ENCODE results near the gene CRYBB1.
A peak's percentile ranks its signal among the peaks of the same experiment; 100 is the strongest.
"Not testable (repeated sequence)": the region's sequence is repeated elsewhere in the genome, so short reads cannot be mapped to it uniquely, and the experiment has no call there.

CRYBB1 gene

GRCh38 chr22:26615149-26615548 is 2.7 kb downstream of the CRYBB1 start:
- no peaks in the 10 kb centered on the region for H3K36me3 ChIP-seq (ENCODE audit: control insufficient read depth in 4 of 4, insufficient read depth in 4 of 4, low read length in 3 of 4)
- WGBS (ENCODE audit: insufficient coverage): 13% methylated on average over 1 of the region's 5 CpGs
- H3K27me3 ChIP-seq (replicated peaks in 2 of 5; ENCODE audit: control insufficient read depth in 4 of 5, insufficient read depth in 5 of 5, low read length in 4 of 5): no peaks in the 10 kb centered on the region
- peaks cover 4 to 49% (median 37%) of the 10 kb centered on the region in 4 experiments for H3K4me1 ChIP-seq (ENCODE audit: control extremely low read depth in 1 of 4, control insufficient read depth in 4 of 4, insufficient read depth in 4 of 4, low read length in 3 of 4)
- peak in 2 of 3 donors; percentile 66 to 68 for DNase-seq
- H3K9me3 ChIP-seq (ENCODE audit: control extremely low read depth in 1 of 5, control insufficient read depth in 4 of 5, insufficient read depth in 2 of 5, low read depth in 1 of 5, low read length in 4 of 5): no peaks in the 10 kb centered on the region
- H3K27ac ChIP-seq (ENCODE audit: insufficient read depth in 1 of 2, low read depth in 1 of 2, low read length in 2 of 2, poor library complexity in 1 of 2, severe bottlenecking in 2 of 2): no peak overlapping the region
- ChIA-PET CTCF (no interaction called here), POLR2A (interaction anchor here (0.6 kb wide), 1 partner anchor 10 kb away, joined by 4 read pairs; no protein-coding TSS in a partner anchor)
- no peak overlapping the region for H3K4me3 ChIP-seq (ENCODE audit: control insufficient read depth in 1 of 7, extremely low read depth in 1 of 7, insufficient read depth in 4 of 7, low read depth in 2 of 7, low read length in 6 of 7)

GRCh38 chr22:26614322-26614721 is 3.5 kb downstream of the CRYBB1 start:
- no peak overlapping the region for H3K4me3 ChIP-seq (ENCODE audit: control insufficient read depth in 1 of 7, extremely low read depth in 1 of 7, insufficient read depth in 4 of 7, low read depth in 2 of 7, low read length in 6 of 7)
- ChIA-PET CTCF (no interaction called here), POLR2A (no interaction called here)
- H3K27me3 ChIP-seq (replicated peaks in 2 of 5; ENCODE audit: control insufficient read depth in 4 of 5, insufficient read depth in 5 of 5, low read length in 4 of 5): no peaks in the 10 kb centered on the region
- H3K27ac ChIP-seq (ENCODE audit: insufficient read depth in 1 of 2, low read depth in 1 of 2, low read length in 2 of 2, poor library complexity in 1 of 2, severe bottlenecking in 2 of 2): no peak overlapping the region
- H3K4me1 ChIP-seq (ENCODE audit: control extremely low read depth in 1 of 4, control insufficient read depth in 4 of 4, insufficient read depth in 4 of 4, low read length in 3 of 4): peaks cover 4 to 43% (median 31%) of the 10 kb centered on the region in 4 experiments
- H3K9me3 ChIP-seq (ENCODE audit: control extremely low read depth in 1 of 5, control insufficient read depth in 4 of 5, insufficient read depth in 2 of 5, low read depth in 1 of 5, low read length in 4 of 5): no peaks in the 10 kb centered on the region
- no peaks in the 10 kb centered on the region for H3K36me3 ChIP-seq (ENCODE audit: control insufficient read depth in 4 of 4, insufficient read depth in 4 of 4, low read length in 3 of 4)
- no peak for DNase-seq
- 95% methylated on average over 9 of the region's 14 CpGs for WGBS (ENCODE audit: insufficient coverage)

DNA sequence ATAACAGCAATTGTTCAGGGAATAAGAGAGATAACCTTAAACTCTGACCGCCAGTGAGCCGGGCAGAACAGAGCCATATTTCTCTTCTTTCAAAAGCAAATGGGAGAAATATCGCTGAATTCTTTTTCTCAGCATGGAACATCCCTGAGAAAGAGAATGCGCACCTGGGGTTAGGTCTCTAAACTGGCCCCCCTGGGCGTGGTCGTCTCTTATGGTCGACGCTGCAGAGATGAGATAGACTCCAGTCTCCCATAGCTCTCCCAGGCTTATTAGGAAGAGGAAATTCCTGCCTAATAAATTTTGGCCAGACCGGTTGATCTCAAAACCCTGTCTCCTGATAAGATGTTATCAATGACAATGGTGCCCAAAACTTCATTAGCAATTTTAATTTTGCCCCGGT is 4.1 kb downstream of the CRYBB1 start:
- DNase-seq; POLR2A ChIA-PET; H3K4me3 ChIP-seq (ENCODE audit: control insufficient read depth in 1 of 7, extremely low read depth in 1 of 7, insufficient read depth in 4 of 7, low read depth in 2 of 7, low read length in 6 of 7); CTCF ChIA-PET; H3K36me3 ChIP-seq (ENCODE audit: control insufficient read depth in 4 of 4, insufficient read depth in 4 of 4, low read length in 3 of 4); H3K9me3 ChIP-seq (ENCODE audit: control extremely low read depth in 1 of 5, control insufficient read depth in 4 of 5, insufficient read depth in 2 of 5, low read depth in 1 of 5, low read length in 4 of 5); H3K27ac ChIP-seq (ENCODE audit: insufficient read depth in 1 of 2, low read depth in 1 of 2, low read length in 2 of 2, poor library complexity in 1 of 2, severe bottlenecking in 2 of 2); H3K27me3 ChIP-seq (replicated peaks in 2 of 5; ENCODE audit: control insufficient read depth in 4 of 5, insufficient read depth in 5 of 5, low read length in 4 of 5): not testable (repeated sequence)
- WGBS (ENCODE audit: insufficient coverage): 23% methylated on average over 6 of the region's 10 CpGs
- H3K4me1 ChIP-seq (ENCODE audit: control extremely low read depth in 1 of 4, control insufficient read depth in 4 of 4, insufficient read depth in 4 of 4, low read length in 3 of 4): peaks cover 4 to 37% (median 30%) of the 10 kb centered on the region in 4 experiments

GRCh38 chr22:26612652-26613051 is 5.2 kb downstream of the CRYBB1 start:
- H3K36me3 ChIP-seq (ENCODE audit: control insufficient read depth in 4 of 4, insufficient read depth in 4 of 4, low read length in 3 of 4): no peaks in the 10 kb centered on the region
- no peak overlapping the region for H3K4me3 ChIP-seq (ENCODE audit: control insufficient read depth in 1 of 7, extremely low read depth in 1 of 7, insufficient read depth in 4 of 7, low read depth in 2 of 7, low read length in 6 of 7)
- no peak overlapping the region for H3K27ac ChIP-seq (ENCODE audit: insufficient read depth in 1 of 2, low read depth in 1 of 2, low read length in 2 of 2, poor library complexity in 1 of 2, severe bottlenecking in 2 of 2)
- DNase-seq: no peak
- H3K9me3 ChIP-seq (ENCODE audit: control extremely low read depth in 1 of 5, control insufficient read depth in 4 of 5, insufficient read depth in 2 of 5, low read depth in 1 of 5, low read length in 4 of 5): no peaks in the 10 kb centered on the region
- no peaks in the 10 kb centered on the region for H3K27me3 ChIP-seq (replicated peaks in 2 of 5; ENCODE audit: control insufficient read depth in 4 of 5, insufficient read depth in 5 of 5, low read length in 4 of 5)
- peaks cover 4 to 26% (median 22%) of the 10 kb centered on the region in 4 experiments for H3K4me1 ChIP-seq (ENCODE audit: control extremely low read depth in 1 of 4, control insufficient read depth in 4 of 4, insufficient read depth in 4 of 4, low read length in 3 of 4)
- CTCF ChIA-PET: interaction anchor here (0.9 to 1.1 kb wide), 2 partner anchors 18 to 28 kb away, joined by 3 read pairs; no protein-coding TSS in a partner anchor
- POLR2A ChIA-PET: no interaction called here
- WGBS (ENCODE audit: insufficient coverage): 94% methylated on average over 2 of the region's 4 CpGs

DNA sequence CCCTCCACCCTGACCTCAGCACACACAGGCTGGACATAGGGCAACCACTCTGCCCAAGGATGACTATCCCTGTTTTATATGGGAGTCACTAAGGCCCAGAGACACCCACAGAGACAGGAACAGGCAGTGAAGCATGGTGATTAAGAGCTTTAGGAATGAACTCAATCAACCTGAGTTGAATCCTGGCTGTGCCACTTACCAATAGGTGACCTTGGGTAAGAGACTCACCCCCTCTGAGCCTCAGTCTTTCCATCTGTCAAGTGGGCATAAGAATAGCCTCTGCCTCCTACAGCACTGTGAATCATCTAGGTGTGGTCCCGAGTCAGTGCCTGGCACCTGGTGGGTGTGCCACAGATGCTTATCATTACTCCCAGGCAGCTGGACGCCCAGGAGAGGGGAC is 6.8 kb downstream of the CRYBB1 start:
- CTCF ChIA-PET: no interaction called here
- 89% methylated on average over 1 of the region's 2 CpGs for WGBS (ENCODE audit: insufficient coverage)
- Histone ChIP-seq H3K36me3 (ENCODE audit: control insufficient read depth in 4 of 4, insufficient read depth in 4 of 4, low read length in 3 of 4) (no peaks in the 10 kb centered on the region), H3K27ac (ENCODE audit: insufficient read depth in 1 of 2, low read depth in 1 of 2, low read length in 2 of 2, poor library complexity in 1 of 2, severe bottlenecking in 2 of 2) (no peak overlapping the region), H3K9me3 (ENCODE audit: control extremely low read depth in 1 of 5, control insufficient read depth in 4 of 5, insufficient read depth in 2 of 5, low read depth in 1 of 5, low read length in 4 of 5) (no peaks in the 10 kb centered on the region), H3K27me3 (replicated peaks in 2 of 5; ENCODE audit: control insufficient read depth in 4 of 5, insufficient read depth in 5 of 5, low read length in 4 of 5) (no peaks in the 10 kb centered on the region), H3K4me3 (ENCODE audit: control insufficient read depth in 1 of 7, extremely low read depth in 1 of 7, insufficient read depth in 4 of 7, low read depth in 2 of 7, low read length in 6 of 7) (no peak overlapping the region), H3K4me1 (ENCODE audit: control extremely low read depth in 1 of 4, control insufficient read depth in 4 of 4, insufficient read depth in 4 of 4, low read length in 3 of 4) (peaks cover 4 to 10% (median 9%) of the 10 kb centered on the region in 4 experiments)
- POLR2A ChIA-PET: no interaction called here
- no peak for DNase-seq

GRCh38 chr22:26610072-26610958 is 7.5 kb downstream of the CRYBB1 start:
- no peaks in the 10 kb centered on the region for H3K9me3 ChIP-seq (ENCODE audit: control extremely low read depth in 1 of 5, control insufficient read depth in 4 of 5, insufficient read depth in 2 of 5, low read depth in 1 of 5, low read length in 4 of 5)
- WGBS (ENCODE audit: insufficient coverage): 93% methylated on average over 11 of the region's 12 CpGs
- H3K4me1 ChIP-seq (ENCODE audit: control extremely low read depth in 1 of 4, control insufficient read depth in 4 of 4, insufficient read depth in 4 of 4, low read length in 3 of 4): peaks cover 4 to 6% (median 4%) of the 10 kb centered on the region in 4 experiments
- H3K27ac ChIP-seq (ENCODE audit: insufficient read depth in 1 of 2, low read depth in 1 of 2, low read length in 2 of 2, poor library complexity in 1 of 2, severe bottlenecking in 2 of 2): no peak overlapping the region
- no peak overlapping the region for H3K4me3 ChIP-seq (ENCODE audit: control insufficient read depth in 1 of 7, extremely low read depth in 1 of 7, insufficient read depth in 4 of 7, low read depth in 2 of 7, low read length in 6 of 7)
- ChIA-PET CTCF (no interaction called here), POLR2A (no interaction called here)
- H3K27me3 ChIP-seq (replicated peaks in 2 of 5; ENCODE audit: control insufficient read depth in 4 of 5, insufficient read depth in 5 of 5, low read length in 4 of 5): no peaks in the 10 kb centered on the region
- peak in 2 of 3 donors; percentile 52 to 59 for DNase-seq
- H3K36me3 ChIP-seq (ENCODE audit: control insufficient read depth in 4 of 4, insufficient read depth in 4 of 4, low read length in 3 of 4): no peaks in the 10 kb centered on the region

DNA sequence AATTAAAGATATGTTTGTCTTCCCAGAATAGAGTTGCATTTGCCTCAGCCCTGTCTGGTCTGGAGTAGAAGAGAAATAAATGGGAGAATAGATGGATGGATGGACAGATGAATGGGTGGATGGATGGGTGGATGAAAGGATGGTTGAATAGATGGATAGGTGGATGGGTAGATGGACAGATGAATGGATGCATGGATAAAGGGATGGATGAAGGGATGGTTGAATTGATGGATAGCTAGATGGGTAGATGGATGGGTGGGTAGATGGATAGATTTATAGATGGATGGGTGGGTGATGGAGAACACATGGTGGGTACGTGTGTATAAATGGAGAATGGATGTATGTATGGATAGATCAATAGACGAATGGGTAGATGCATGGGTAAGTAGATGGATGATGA is 8.5 kb downstream of the CRYBB1 start:
- ChIA-PET CTCF (interaction anchor here (0.9 kb wide), 1 partner anchor 32 kb away, joined by 3 read pairs; no protein-coding TSS in a partner anchor), POLR2A (no interaction called here)
- Histone ChIP-seq H3K36me3 (ENCODE audit: control insufficient read depth in 4 of 4, insufficient read depth in 4 of 4, low read length in 3 of 4) (no peaks in the 10 kb centered on the region), H3K27me3 (replicated peaks in 2 of 5; ENCODE audit: control insufficient read depth in 4 of 5, insufficient read depth in 5 of 5, low read length in 4 of 5) (no peaks in the 10 kb centered on the region), H3K9me3 (ENCODE audit: control extremely low read depth in 1 of 5, control insufficient read depth in 4 of 5, insufficient read depth in 2 of 5, low read depth in 1 of 5, low read length in 4 of 5) (no peaks in the 10 kb centered on the region), H3K4me1 (ENCODE audit: control extremely low read depth in 1 of 4, control insufficient read depth in 4 of 4, insufficient read depth in 4 of 4, low read length in 3 of 4) (no peaks in the 10 kb centered on the region), H3K4me3 (ENCODE audit: control insufficient read depth in 1 of 7, extremely low read depth in 1 of 7, insufficient read depth in 4 of 7, low read depth in 2 of 7, low read length in 6 of 7) (no peak overlapping the region), H3K27ac (ENCODE audit: insufficient read depth in 1 of 2, low read depth in 1 of 2, low read length in 2 of 2, poor library complexity in 1 of 2, severe bottlenecking in 2 of 2) (no peak overlapping the region)
- DNase-seq: no peak
- WGBS (ENCODE audit: insufficient coverage): 100% methylated on average over 2 of the region's 2 CpGs
